ENCODE data around the gene SHOC2. TPM values are rescaled to one million over a fixed set of nuclear protein-coding genes. Genes with fewer than 3 reads are reported as not detected.

The SHOC2 gene
- total RNA-seq, 1 donor from 2014 or later = 38.7 TPM

GRCh38 chr10:110919971-110920881, 822 bp downstream of the SHOC2 start:
- peak overlapping the region; percentile 93 for H3K4me3 Mint-ChIP-seq
- H3K4me1 Mint-ChIP-seq (ENCODE audit: unreplicated experiment) = peaks cover 27% of the 10 kb centered on the region
- H3K36me3 Mint-ChIP-seq = no peaks in the 10 kb centered on the region
- no peak for TF ChIP-seq CTCF (conservative IDR thresholded peaks at IDR 0.05)
- H3K27ac Mint-ChIP-seq = peak overlapping the region; percentile 92
- peak; percentile 69 for DNase-seq (ENCODE audit: extremely low spot score, unreplicated experiment)
- no peaks in the 10 kb centered on the region for H3K9me3 Mint-ChIP-seq
- no peaks in the 10 kb centered on the region for H3K27me3 Mint-ChIP-seq

DNA sequence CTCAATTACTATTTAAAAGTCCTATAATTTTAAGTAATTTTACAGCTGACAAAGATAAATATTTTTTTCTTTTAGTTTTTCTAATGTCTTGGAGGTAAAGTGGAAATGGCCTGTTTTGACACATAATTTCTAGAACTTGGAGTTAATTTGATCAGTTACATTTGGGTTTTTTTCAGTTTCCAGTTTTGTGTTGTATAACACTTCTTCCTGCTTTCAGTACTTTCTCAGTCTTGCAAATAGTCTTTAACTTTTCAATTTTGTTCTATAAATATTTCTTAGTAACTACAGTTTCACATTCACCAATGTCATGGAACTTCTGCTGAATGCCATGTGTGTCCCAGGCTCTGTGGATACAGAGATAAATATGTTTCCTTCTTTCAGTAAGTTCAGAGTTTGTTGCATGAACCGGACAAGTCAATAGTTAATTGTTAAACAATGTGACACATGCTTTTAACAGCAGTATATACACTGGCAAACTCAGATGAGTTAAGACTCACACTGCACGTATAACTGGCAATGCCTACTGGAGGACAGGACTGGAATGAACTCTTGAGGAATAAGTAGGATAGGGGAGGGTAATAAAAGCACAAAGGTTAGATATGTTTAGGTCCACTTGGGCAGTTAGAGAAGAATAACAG, 4.6 kb downstream of the SHOC2 start:
- Mint-ChIP-seq H3K27ac (no peak overlapping the region), H3K36me3 (peaks cover 4% of the 10 kb centered on the region), H3K4me3 (peak overlapping the region; percentile 39), H3K27me3 (no peaks in the 10 kb centered on the region), H3K4me1 (ENCODE audit: unreplicated experiment) (peaks cover 21% of the 10 kb centered on the region), H3K9me3 (no peaks in the 10 kb centered on the region)
- DNase-seq (ENCODE audit: extremely low spot score, unreplicated experiment) = no peak
- TF ChIP-seq CTCF (conservative IDR thresholded peaks at IDR 0.05) = no peak

- H3K9me3 Mint-ChIP-seq = no peaks in the 10 kb centered on the region
- TF ChIP-seq CTCF (conservative IDR thresholded peaks at IDR 0.05) = no peak
- DNase-seq (ENCODE audit: extremely low spot score, unreplicated experiment) = no peak
- peaks cover 21% of the 10 kb centered on the region for H3K4me1 Mint-ChIP-seq (ENCODE audit: unreplicated experiment)
- no peak overlapping the region for H3K4me3 Mint-ChIP-seq
- H3K27ac Mint-ChIP-seq = no peak overlapping the region
- H3K27me3 Mint-ChIP-seq = no peaks in the 10 kb centered on the region
- peaks cover 4% of the 10 kb centered on the region for H3K36me3 Mint-ChIP-seq
These were observed 8.1 kb downstream of the SHOC2 start for GRCh38 chr10:110927461-110927860.

DNA sequence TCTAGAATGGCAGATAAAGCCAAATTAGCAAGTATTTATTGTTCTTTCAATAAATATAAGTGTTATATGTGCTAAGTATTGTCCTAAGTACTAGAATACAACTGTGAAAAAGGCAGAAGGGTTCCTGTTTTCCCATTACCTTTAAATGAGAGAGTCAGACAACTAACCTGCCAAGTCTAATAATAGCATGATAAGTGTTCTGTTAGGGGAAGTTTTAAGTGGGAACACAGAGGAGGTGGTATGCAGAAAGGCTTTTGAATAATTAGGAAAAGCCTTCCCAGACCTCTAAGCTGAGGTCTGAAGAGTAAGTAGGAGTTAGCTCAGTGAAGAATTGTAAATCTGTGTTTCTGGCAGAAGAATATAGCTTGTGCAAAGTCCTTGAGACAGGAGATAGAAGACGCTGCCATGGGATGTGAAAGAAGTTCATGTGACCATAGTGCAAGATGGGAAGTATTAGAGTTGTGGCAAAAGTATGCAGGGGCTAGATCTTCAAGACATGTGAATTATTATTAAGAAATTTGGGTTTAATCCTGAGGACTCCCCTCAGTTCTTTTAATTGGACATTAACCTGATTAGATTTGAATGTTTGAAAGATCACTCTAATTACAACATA, 12.5 kb downstream of the SHOC2 start:
- no peak for DNase-seq (ENCODE audit: extremely low spot score, unreplicated experiment)
- Mint-ChIP-seq H3K27ac (no peak overlapping the region), H3K4me1 (ENCODE audit: unreplicated experiment) (no peaks in the 10 kb centered on the region), H3K4me3 (no peak overlapping the region), H3K27me3 (no peaks in the 10 kb centered on the region), H3K36me3 (peaks cover 4% of the 10 kb centered on the region), H3K9me3 (no peaks in the 10 kb centered on the region)
- TF ChIP-seq CTCF (conservative IDR thresholded peaks at IDR 0.05) = no peak

DNA sequence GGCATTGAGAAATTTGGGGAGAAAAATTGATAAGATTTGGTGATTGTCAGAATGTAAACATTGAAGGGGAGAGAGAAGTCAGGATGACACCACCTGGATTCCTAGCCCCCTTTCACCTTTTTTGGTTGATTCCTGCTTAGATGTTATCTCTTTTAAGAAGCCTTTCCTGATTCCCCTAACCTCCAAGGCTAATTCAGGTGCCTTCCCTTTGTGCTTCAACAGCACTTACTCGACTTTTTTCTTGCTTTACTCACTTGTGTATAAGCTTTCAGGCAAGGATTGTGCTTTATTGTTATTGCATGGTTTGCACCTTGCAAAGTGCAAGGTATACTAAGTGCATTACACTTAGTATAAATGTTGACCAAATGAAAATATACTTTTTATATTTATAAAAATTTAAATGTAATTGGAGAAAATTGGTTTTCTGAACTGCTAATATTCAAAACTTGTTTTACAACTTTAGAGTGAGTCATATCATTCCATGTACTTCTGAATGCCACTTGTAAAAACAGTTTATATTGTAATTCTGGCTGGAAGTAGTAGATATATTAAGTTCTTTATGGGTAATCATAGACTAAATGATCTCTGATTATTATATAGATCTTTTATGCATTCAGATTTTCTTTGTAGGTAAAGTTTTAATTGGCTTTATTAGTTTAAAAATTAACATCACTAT, 13.2 kb downstream of the SHOC2 start:
- no peak for TF ChIP-seq CTCF (conservative IDR thresholded peaks at IDR 0.05)
- no peaks in the 10 kb centered on the region for H3K9me3 Mint-ChIP-seq
- H3K4me1 Mint-ChIP-seq (ENCODE audit: unreplicated experiment) = no peaks in the 10 kb centered on the region
- no peaks in the 10 kb centered on the region for H3K27me3 Mint-ChIP-seq
- no peak overlapping the region for H3K27ac Mint-ChIP-seq
- H3K36me3 Mint-ChIP-seq = peaks cover 4% of the 10 kb centered on the region
- no peak overlapping the region for H3K4me3 Mint-ChIP-seq
- no peak for DNase-seq (ENCODE audit: extremely low spot score, unreplicated experiment)
